Type B pancreatic cell (in vitro differentiated cells): ENCODE measurements around the gene SLC3A2. TPM values are rescaled to one million over a fixed set of nuclear protein-coding genes. Genes with fewer than 3 reads are reported as not detected.

Experiments used
- DNase-seq: peaks from one replicate; pipeline ENCODE4 v3.0.0; 2021; ENCODE audit warnings: mixed read lengths; ENCODE audit not compliant: unreplicated experiment; ENCODE audit errors: extremely low spot score
- H3K27ac Mint-ChIP-seq: 2 replicates; pipeline ENCODE4 v1.8.0; 2021; ENCODE audit warnings: mild to moderate bottlenecking, mixed read lengths
- H3K27me3 Mint-ChIP-seq: 2 replicates; pipeline ENCODE4 v1.8.0; 2021; ENCODE audit warnings: mixed read lengths
- H3K36me3 Mint-ChIP-seq: 2 replicates; pipeline ENCODE4 v1.8.0; 2021; ENCODE audit warnings: mixed read lengths
- H3K4me1 Mint-ChIP-seq: one replicate; pipeline ENCODE4 v1.8.0; 2021; ENCODE audit warnings: mixed read lengths; ENCODE audit not compliant: unreplicated experiment
- H3K4me3 Mint-ChIP-seq: 2 replicates; pipeline ENCODE4 v1.8.0; 2021; ENCODE audit warnings: mild to moderate bottlenecking, mixed read lengths
- H3K9me3 Mint-ChIP-seq: 2 replicates; pipeline ENCODE4 v1.8.0; 2021; ENCODE audit warnings: mixed read lengths
- total RNA-seq: library from RNA; stranded (reverse); gene quantifications from 2 replicates; pipeline ENCODE4 v1.2.1, GENCODE V29; 2021; ENCODE audit warnings: low replicate concordance
- TF ChIP-seq, protein P1 (sequence below): fragments of 200-600 bp; sonication (generic); conservative IDR thresholded peaks from 2 replicates; pipeline ENCODE4 v1.5.0; 2021; ENCODE audit warnings: antibody characterized with exemption, mild to moderate bottlenecking

Gene SLC3A2
- total RNA-seq, 1 donor from 2014 or later: 190 TPM

DNA sequence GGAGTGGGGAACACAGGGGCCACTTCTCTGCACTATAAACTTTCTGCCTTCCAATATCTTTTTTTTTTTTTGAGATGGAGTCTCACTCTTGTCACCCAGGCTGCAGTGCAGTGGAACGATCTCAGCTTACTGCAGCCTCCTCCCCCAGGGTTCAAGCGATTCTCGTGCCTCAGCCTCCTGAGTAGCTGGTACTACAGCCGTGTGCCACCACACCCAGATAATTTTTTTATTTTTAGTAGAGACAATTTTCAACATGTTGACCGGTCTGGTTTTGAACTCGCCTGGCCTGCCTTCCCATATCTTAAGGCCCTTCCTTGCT, 1.7 kb downstream of the SLC3A2 start:
- peaks cover 47% of the 10 kb centered on the region for H3K4me1 Mint-ChIP-seq
- H3K27ac Mint-ChIP-seq: peak overlapping the region; percentile 100
- H3K36me3 Mint-ChIP-seq: peaks cover 47% of the 10 kb centered on the region
- H3K9me3 Mint-ChIP-seq: no peaks in the 10 kb centered on the region
- no peak for DNase-seq
- TF ChIP-seq, protein P1, sequence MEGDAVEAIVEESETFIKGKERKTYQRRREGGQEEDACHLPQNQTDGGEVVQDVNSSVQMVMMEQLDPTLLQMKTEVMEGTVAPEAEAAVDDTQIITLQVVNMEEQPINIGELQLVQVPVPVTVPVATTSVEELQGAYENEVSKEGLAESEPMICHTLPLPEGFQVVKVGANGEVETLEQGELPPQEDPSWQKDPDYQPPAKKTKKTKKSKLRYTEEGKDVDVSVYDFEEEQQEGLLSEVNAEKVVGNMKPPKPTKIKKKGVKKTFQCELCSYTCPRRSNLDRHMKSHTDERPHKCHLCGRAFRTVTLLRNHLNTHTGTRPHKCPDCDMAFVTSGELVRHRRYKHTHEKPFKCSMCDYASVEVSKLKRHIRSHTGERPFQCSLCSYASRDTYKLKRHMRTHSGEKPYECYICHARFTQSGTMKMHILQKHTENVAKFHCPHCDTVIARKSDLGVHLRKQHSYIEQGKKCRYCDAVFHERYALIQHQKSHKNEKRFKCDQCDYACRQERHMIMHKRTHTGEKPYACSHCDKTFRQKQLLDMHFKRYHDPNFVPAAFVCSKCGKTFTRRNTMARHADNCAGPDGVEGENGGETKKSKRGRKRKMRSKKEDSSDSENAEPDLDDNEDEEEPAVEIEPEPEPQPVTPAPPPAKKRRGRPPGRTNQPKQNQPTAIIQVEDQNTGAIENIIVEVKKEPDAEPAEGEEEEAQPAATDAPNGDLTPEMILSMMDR: no peak
- H3K4me3 Mint-ChIP-seq: peak overlapping the region; percentile 100
- H3K27me3 Mint-ChIP-seq: no peaks in the 10 kb centered on the region

DNA sequence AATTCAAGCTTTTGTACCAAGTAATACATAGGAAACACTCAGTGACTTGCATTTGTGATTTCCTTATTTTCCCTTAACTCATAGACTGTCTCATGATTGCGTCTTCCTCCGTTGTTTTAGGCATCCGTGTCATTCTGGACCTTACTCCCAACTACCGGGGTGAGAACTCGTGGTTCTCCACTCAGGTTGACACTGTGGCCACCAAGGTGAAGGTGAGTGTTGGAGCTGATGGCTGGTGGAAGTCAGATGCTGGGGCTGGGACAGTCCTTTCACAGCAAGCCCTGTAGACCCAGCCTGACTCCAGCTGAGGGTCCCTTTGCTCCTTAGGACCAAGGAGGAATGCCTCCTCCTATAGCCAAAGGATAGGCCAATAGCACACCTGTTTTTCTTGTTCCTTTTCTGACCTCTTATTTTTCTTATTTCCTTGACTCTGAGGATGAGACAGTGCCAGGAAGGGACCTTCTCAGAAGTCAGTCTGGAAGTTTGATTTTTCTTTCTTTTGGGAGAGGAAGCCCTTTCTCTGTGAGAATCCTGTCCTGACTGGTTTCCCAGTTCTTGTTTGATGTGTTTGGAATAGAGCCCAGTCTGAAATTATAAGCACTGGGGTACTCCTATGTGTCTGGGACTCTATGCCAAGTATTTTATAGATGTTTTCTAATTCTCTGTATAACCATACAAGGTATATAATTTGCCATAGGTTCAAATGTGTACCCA, 2.2 kb downstream of the SLC3A2 start:
- TF ChIP-seq, protein P1: no peak
- H3K4me3 Mint-ChIP-seq: peak overlapping the region; percentile 100
- H3K36me3 Mint-ChIP-seq: peaks cover 47% of the 10 kb centered on the region
- H3K4me1 Mint-ChIP-seq: peaks cover 43% of the 10 kb centered on the region
- no peak for DNase-seq
- H3K27ac Mint-ChIP-seq: peak overlapping the region; percentile 100
- H3K9me3 Mint-ChIP-seq: no peaks in the 10 kb centered on the region
- H3K27me3 Mint-ChIP-seq: no peaks in the 10 kb centered on the region

DNA sequence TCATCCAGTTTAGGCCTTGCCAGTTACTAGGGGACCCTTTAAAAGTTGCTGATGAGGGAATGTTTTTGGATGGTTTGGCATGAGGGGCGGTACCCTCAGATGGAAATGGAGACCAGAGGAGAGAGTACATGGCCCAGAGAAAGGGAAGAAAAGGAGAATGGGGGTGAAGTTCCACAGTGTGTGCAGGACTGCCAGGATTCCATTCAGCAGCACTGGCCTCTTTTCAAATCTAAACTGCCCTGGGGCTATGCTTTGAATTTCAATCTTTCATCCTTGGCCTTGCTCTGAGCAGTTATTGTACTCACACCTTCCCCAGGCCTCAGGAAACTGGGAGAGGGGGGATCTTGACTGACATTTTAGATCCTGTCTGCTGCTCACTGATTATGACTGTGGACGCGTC, 3.0 kb downstream of the SLC3A2 start:
- H3K4me1 Mint-ChIP-seq: peaks cover 45% of the 10 kb centered on the region

DNA sequence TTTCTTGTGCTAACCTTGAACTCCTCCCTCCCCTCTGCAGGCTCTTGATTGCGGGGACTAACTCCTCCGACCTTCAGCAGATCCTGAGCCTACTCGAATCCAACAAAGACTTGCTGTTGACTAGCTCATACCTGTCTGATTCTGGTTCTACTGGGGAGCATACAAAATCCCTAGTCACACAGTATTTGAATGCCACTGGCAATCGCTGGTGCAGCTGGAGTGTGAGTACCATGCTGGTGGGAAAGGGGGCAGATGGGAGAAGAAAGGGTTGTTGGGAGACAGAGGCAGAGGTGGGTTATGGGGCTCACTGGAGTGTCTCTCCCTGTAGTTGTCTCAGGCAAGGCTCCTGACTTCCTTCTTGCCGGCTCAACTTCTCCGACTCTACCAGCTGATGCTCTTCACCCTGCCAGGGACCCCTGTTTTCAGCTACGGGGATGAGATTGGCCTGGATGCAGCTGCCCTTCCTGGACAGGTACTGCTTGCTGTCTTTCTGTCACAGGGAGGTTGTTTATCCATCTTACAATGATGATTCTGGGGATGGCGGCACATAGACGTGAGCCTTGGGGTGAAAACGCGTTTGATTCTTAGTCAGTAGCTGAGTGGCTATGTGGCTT, 4.5 kb downstream of the SLC3A2 start:
- Mint-ChIP-seq H3K36me3 (peaks cover 63% of the 10 kb centered on the region), H3K4me1 (peaks cover 52% of the 10 kb centered on the region), H3K9me3 (no peaks in the 10 kb centered on the region)

More for the DNA sequence above, 3.0 kb downstream of the SLC3A2 start:
- no peak for DNase-seq
- H3K4me3 Mint-ChIP-seq: peak overlapping the region; percentile 100
- peaks cover 49% of the 10 kb centered on the region for H3K36me3 Mint-ChIP-seq
- no peaks in the 10 kb centered on the region for H3K27me3 Mint-ChIP-seq
- TF ChIP-seq, protein P1: no peak
- H3K27ac Mint-ChIP-seq: peak overlapping the region; percentile 100
- H3K9me3 Mint-ChIP-seq: no peaks in the 10 kb centered on the region

DNA sequence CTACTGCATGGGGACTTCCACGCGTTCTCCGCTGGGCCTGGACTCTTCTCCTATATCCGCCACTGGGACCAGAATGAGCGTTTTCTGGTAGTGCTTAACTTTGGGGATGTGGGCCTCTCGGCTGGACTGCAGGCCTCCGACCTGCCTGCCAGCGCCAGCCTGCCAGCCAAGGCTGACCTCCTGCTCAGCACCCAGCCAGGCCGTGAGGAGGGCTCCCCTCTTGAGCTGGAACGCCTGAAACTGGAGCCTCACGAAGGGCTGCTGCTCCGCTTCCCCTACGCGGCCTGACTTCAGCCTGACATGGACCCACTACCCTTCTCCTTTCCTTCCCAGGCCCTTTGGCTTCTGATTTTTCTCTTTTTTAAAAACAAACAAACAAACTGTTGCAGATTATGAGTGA, 7.7 kb downstream of the SLC3A2 start:
- H3K27me3 Mint-ChIP-seq: no peaks in the 10 kb centered on the region
- DNase-seq: no peak
- H3K36me3 Mint-ChIP-seq: peaks cover 44% of the 10 kb centered on the region
- peaks cover 41% of the 10 kb centered on the region for H3K4me1 Mint-ChIP-seq
- H3K27ac Mint-ChIP-seq: peak overlapping the region; percentile 92
- no peaks in the 10 kb centered on the region for H3K9me3 Mint-ChIP-seq
- TF ChIP-seq, protein P1: no peak
- H3K4me3 Mint-ChIP-seq: peak overlapping the region; percentile 58

More for the DNA sequence above, 4.5 kb downstream of the SLC3A2 start:
- Mint-ChIP-seq H3K27me3 (no peaks in the 10 kb centered on the region), H3K27ac (peak overlapping the region; percentile 76), H3K4me3 (peak overlapping the region; percentile 79)
- TF ChIP-seq, protein P1: no peak
- no peak for DNase-seq
